CD14-positive monocyte (primary cell): ENCODE data around the gene CTNNAL1. TPM values are rescaled to one million over a fixed set of nuclear protein-coding genes. Genes with fewer than 3 reads are reported as not detected.
A peak's percentile ranks its signal among the peaks of the same experiment; 100 is the strongest.

Source experiments
- DNase-seq, 3 donors: peaks; one replicate each; pipeline ENCODE4 v3.0.0-alpha.2; 2011 to 2022
- H2AFZ ChIP-seq: 2 replicates; pipeline ENCODE4 v1.6.0; 2012; ENCODE audit warnings: mild to moderate bottlenecking, low read depth, low read length, inconsistent platforms; ENCODE audit not compliant: insufficient read depth, poor library complexity, severe bottlenecking
- H3K27ac ChIP-seq, 2 donors: 1 replicate in 1 of 2; 2 replicates in 1 of 2; pipeline ENCODE4 v1.5.1; 2012 to 2013; ENCODE audit warnings: low read length in 2 of 2, control low read depth in 1 of 2, inconsistent platforms in 1 of 2, low read depth in 1 of 2, mild to moderate bottlenecking in 1 of 2
- H3K27me3 ChIP-seq, 2 donors: one replicate each; pipeline versions ENCODE4 v1.6.0 to v1.6.1; 2011 to 2013; ENCODE audit warnings: low read length in 2 of 2; ENCODE audit not compliant: control insufficient read depth in 2 of 2, insufficient read depth in 2 of 2
- H3K36me3 ChIP-seq, 2 donors: replicated peaks in 1 of 2; 1 replicate in 1 of 2; 2 replicates in 1 of 2; pipeline versions ENCODE4 v1.5.1 to v1.6.1; 2012 to 2013; ENCODE audit warnings: low read length in 2 of 2, control low read depth in 1 of 2, inconsistent platforms in 1 of 2, mild to moderate bottlenecking in 1 of 2; ENCODE audit not compliant: insufficient read depth in 2 of 2, control insufficient read depth in 1 of 2
- H3K4me1 ChIP-seq, 2 donors: 1 replicate in 1 of 2; 2 replicates in 1 of 2; pipeline versions ENCODE4 v1.5.1 to v1.6.1; 2012 to 2013; ENCODE audit warnings: low read length in 2 of 2, control low read depth in 1 of 2, inconsistent platforms in 1 of 2, mild to moderate bottlenecking in 1 of 2, moderate library complexity in 1 of 2; ENCODE audit not compliant: insufficient read depth in 2 of 2, control insufficient read depth in 1 of 2
- H3K4me2 ChIP-seq: replicated peaks from 2 replicates; pipeline ENCODE3; 2012; ENCODE audit warnings: low read length, moderate library complexity, mild to moderate bottlenecking; ENCODE audit not compliant: poor library complexity, severe bottlenecking; ENCODE audit errors: extremely low read depth
- H3K4me3 ChIP-seq, 3 experiments: fragments of 200-600 bp in 1 of 3; sonication (generic) in 1 of 3; replicated peaks in 1 of 3; 1 replicate in 2 of 3; 2 replicates in 1 of 3; pipeline ENCODE4 v1.5.1; 2011 to 2013; ENCODE audit warnings: low read length in 3 of 3, mild to moderate bottlenecking in 3 of 3, control low read depth in 2 of 3, low read depth in 2 of 3, inconsistent platforms in 1 of 3, moderate library complexity in 1 of 3
- H3K79me2 ChIP-seq: 2 replicates; pipeline ENCODE4 v1.6.0; 2012; ENCODE audit warnings: mild to moderate bottlenecking, control low read depth, inconsistent platforms, low read length, moderate library complexity; ENCODE audit not compliant: insufficient read depth
- H3K9ac ChIP-seq: 2 replicates; pipeline ENCODE4 v1.6.0; 2017; ENCODE audit warnings: low read length, mild to moderate bottlenecking; ENCODE audit not compliant: insufficient read depth, poor library complexity, severe bottlenecking
- H3K9me3 ChIP-seq, 2 donors: replicated peaks in 1 of 2; 1 replicate in 1 of 2; 2 replicates in 1 of 2; pipeline versions ENCODE4 v1.5.1 to v1.6.1; 2012 to 2013; ENCODE audit warnings: low read length in 2 of 2, control low read depth in 1 of 2; ENCODE audit not compliant: control insufficient read depth in 1 of 2, insufficient read depth in 1 of 2
- H4K20me1 ChIP-seq: 2 replicates; pipeline ENCODE4 v1.6.0; 2012; ENCODE audit warnings: mild to moderate bottlenecking, low read length, control low read depth, moderate library complexity; ENCODE audit not compliant: insufficient read depth
- H3K27ac Mint-ChIP-seq, 7 donors: one replicate each; pipeline ENCODE4 v1.8.0; 2020; ENCODE audit warnings: mild to moderate bottlenecking in 7 of 7, mixed read lengths in 7 of 7, moderate library complexity in 6 of 7, inconsistent platforms in 2 of 7
- H3K27me3 Mint-ChIP-seq, 3 donors: one replicate each; pipeline ENCODE4 v1.8.0; 2021 to 2022; ENCODE audit warnings: low read depth in 3 of 3, mild to moderate bottlenecking in 3 of 3, mixed read lengths in 3 of 3, moderate library complexity in 3 of 3, inconsistent platforms in 1 of 3
- H3K36me3 Mint-ChIP-seq, 2 donors: one replicate each; pipeline ENCODE4 v1.8.0; 2020; ENCODE audit warnings: mixed read lengths in 2 of 2, inconsistent platforms in 1 of 2, mild to moderate bottlenecking in 1 of 2
- H3K4me1 Mint-ChIP-seq: one replicate; pipeline ENCODE4 v1.8.0; 2020; ENCODE audit warnings: mild to moderate bottlenecking, mixed read lengths
- H3K4me3 Mint-ChIP-seq, 2 donors: one replicate each; pipeline ENCODE4 v1.8.0; 2020; ENCODE audit warnings: mild to moderate bottlenecking in 2 of 2, mixed read lengths in 2 of 2, moderate library complexity in 1 of 2
- H3K9me3 Mint-ChIP-seq, 7 donors: one replicate each; pipeline ENCODE4 v1.8.0; 2020 to 2022; ENCODE audit warnings: mixed read lengths in 7 of 7, mild to moderate bottlenecking in 6 of 7, moderate library complexity in 6 of 7, inconsistent platforms in 2 of 7
- WGBS: methylation state at CpG from one replicate; pipeline ENCODE4 v1.1.5; 2013; ENCODE audit warnings: missing lambda C conversion rate; ENCODE audit not compliant: insufficient coverage; 5-methylcytosine and 5-hydroxymethylcytosine counted together
- intact Hi-C, 2 donors: fragments of 100-400 bp; cut with micrococcal nuclease; formaldehyde crosslinking; loops; one replicate each; pipeline versions ENCODE4 v1.15.0 to v1.15.1; 2023
- polyA plus RNA-seq, 3 donors: library from polyadenylated mRNA; depleted of rRNA in 1 of 3; unstranded in 2 of 3; stranded (reverse) in 1 of 3; fragments of 300-500 nt in 2 of 3; fragments of >200 nt in 1 of 3; fragmentation: Illumina TruSeq in 2 of 3; gene quantifications; 1 replicate in 2 of 3; 2 replicates in 1 of 3; pipeline ENCODE4 v1.2.3, GENCODE V29; 2012 to 2021
- TF ChIP-seq, protein P1 (sequence below): fragments of 200-600 bp; IDR thresholded peaks from one replicate; pipeline ENCODE4 v1.8.0; 2022; ENCODE audit warnings: antibody characterized with exemption, mild to moderate bottlenecking

Gene CTNNAL1
- polyA plus RNA-seq, 3 donors, result 0.10 to 0.39 (median 0.25) TPM

DNA sequence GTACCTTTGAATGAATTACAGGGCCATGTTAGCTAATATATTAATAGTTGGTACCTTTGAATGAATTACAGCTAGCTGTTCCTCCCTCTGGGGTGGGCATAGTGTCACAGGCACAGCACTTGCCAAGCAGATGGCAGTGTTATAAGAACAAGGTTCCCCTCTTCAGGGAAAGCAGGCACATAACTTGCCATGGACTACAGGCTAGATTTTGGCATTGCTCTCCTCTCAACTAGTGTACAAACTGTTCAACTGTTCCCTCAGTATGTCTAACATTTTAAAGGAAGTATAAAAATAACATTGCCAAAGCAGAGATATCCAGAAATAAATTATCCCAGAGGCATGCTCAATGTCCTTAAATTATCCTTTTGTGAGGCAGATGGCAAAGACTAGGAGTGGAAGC is 45.4 kb downstream of the CTNNAL1 start:
- intact Hi-C loops, result no loop called here
- no peak overlapping the region for H3K4me2 ChIP-seq
- H3K9ac ChIP-seq, result no peak overlapping the region
- H2AFZ ChIP-seq, result no peak overlapping the region
- DNase-seq, result no peak
- no peaks in the 10 kb centered on the region for H3K27me3 ChIP-seq
- H3K9me3 ChIP-seq, result peaks cover 0 to 3% of the 10 kb centered on the region in 2 donors
- Mint-ChIP-seq H3K4me1 (no peaks in the 10 kb centered on the region), H3K36me3 (peaks cover 16 to 24% of the 10 kb centered on the region in 2 donors), H3K27ac (no peak overlapping the region), H3K4me3 (no peak overlapping the region), H3K27me3 (peaks cover 0 to 3% (median 0%) of the 10 kb centered on the region in 3 donors), H3K9me3 (peaks cover 0 to 9% (median 3%) of the 10 kb centered on the region in 7 donors)
- TF ChIP-seq, protein P1, sequence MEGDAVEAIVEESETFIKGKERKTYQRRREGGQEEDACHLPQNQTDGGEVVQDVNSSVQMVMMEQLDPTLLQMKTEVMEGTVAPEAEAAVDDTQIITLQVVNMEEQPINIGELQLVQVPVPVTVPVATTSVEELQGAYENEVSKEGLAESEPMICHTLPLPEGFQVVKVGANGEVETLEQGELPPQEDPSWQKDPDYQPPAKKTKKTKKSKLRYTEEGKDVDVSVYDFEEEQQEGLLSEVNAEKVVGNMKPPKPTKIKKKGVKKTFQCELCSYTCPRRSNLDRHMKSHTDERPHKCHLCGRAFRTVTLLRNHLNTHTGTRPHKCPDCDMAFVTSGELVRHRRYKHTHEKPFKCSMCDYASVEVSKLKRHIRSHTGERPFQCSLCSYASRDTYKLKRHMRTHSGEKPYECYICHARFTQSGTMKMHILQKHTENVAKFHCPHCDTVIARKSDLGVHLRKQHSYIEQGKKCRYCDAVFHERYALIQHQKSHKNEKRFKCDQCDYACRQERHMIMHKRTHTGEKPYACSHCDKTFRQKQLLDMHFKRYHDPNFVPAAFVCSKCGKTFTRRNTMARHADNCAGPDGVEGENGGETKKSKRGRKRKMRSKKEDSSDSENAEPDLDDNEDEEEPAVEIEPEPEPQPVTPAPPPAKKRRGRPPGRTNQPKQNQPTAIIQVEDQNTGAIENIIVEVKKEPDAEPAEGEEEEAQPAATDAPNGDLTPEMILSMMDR, result no peak
- H3K4me3 ChIP-seq, result no peak overlapping the region
- H3K4me1 ChIP-seq, result no peaks in the 10 kb centered on the region
- H3K79me2 ChIP-seq, result no peaks in the 10 kb centered on the region
- no peaks in the 10 kb centered on the region for H3K36me3 ChIP-seq
- H3K27ac ChIP-seq, result no peak overlapping the region
- no peaks in the 10 kb centered on the region for H4K20me1 ChIP-seq

DNA sequence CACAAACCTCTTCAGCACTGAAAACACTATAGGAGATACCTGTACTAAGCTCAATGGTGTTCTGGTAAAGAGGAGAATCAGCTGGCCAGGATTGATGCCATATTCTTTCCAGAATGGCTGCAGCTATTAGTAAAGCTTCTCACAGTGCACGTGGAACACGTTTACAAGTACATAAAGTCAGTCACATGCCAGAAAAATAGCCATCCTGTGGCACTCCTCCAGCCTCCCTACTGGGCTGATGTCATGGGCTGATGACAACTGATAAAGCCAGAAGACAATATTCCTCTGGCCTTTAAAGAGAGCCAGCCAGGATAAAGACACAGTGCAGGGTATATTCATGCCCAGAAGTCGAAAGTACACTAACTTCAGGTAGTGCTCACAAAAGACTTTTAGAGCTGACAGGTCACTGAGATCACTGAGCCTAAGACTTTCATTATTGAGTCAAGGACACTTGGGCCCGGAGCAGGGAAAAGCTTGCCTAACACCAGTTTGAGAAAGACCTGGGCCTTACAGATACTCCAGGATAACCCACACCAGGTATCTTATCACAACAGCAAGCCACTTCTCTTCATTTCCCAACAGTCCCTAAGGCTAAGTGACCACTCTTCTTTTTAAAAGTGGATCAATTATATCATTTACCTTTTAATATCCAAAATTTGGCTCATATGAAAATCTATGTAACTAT is 49.7 kb downstream of the CTNNAL1 start:
- Mint-ChIP-seq H3K4me3 (no peak overlapping the region), H3K27me3 (peaks cover 0 to 3% (median 0%) of the 10 kb centered on the region in 3 donors), H3K4me1 (no peaks in the 10 kb centered on the region), H3K9me3 (no peaks in the 10 kb centered on the region), H3K36me3 (peaks cover 3 to 20% of the 10 kb centered on the region in 2 donors), H3K27ac (no peak overlapping the region)
- Histone ChIP-seq H3K36me3 (no peaks in the 10 kb centered on the region), H4K20me1 (no peaks in the 10 kb centered on the region), H3K4me3 (no peak overlapping the region), H3K4me1 (no peaks in the 10 kb centered on the region), H3K27me3 (no peaks in the 10 kb centered on the region), H3K9ac (no peak overlapping the region), H3K9me3 (no peaks in the 10 kb centered on the region), H3K27ac (no peak overlapping the region), H2AFZ (peak overlapping the region; percentile 11), H3K79me2 (no peaks in the 10 kb centered on the region), H3K4me2 (no peak overlapping the region)
- 94% methylated on average over 2 of the region's 4 CpGs for WGBS
- intact Hi-C loops, result no loop called here
- DNase-seq, result no peak
- TF ChIP-seq, protein P1, result no peak
